Natural killer cell (primary cell): ENCODE measurements around the gene DLK2. TPM values are rescaled to one million over a fixed set of nuclear protein-coding genes. Genes with fewer than 3 reads are reported as not detected.

Source experiments
- ATAC-seq, 3 donors: fragments of 150-1000 bp in 2 of 3; fragments of 200-7000 bp in 1 of 3; cut with Tn5 transposase; 1 replicate in 1 of 3; 2 replicates in 2 of 3; pipeline ENCODE4 v1.10.0; 2021; ENCODE audit warnings: mild to moderate bottlenecking in 2 of 3, moderate library complexity in 2 of 3
- DNase-seq, 2 donors: peaks; one replicate each; pipeline versions ENCODE4 v3.0.0 to v3.0.0-alpha.2; 2013 to 2021; ENCODE audit warnings: mixed read lengths in 1 of 2
- H3K27ac ChIP-seq: one replicate; pipeline ENCODE4 v1.5.1; 2013; ENCODE audit warnings: mild to moderate bottlenecking, low read length
- H3K27me3 ChIP-seq: one replicate; pipeline ENCODE4 v1.6.1; 2013; ENCODE audit warnings: low read length; ENCODE audit not compliant: control insufficient read depth, insufficient read depth
- H3K36me3 ChIP-seq: one replicate; pipeline ENCODE4 v1.6.1; 2013; ENCODE audit warnings: low read length; ENCODE audit not compliant: control insufficient read depth, insufficient read depth
- H3K4me1 ChIP-seq: one replicate; pipeline ENCODE4 v1.6.1; 2013; ENCODE audit warnings: low read length; ENCODE audit not compliant: control insufficient read depth, insufficient read depth
- H3K4me3 ChIP-seq: one replicate; pipeline ENCODE4 v1.5.1; 2013; ENCODE audit warnings: low read length
- H3K9me3 ChIP-seq: one replicate; pipeline ENCODE4 v1.6.1; 2013; ENCODE audit warnings: low read length; ENCODE audit not compliant: control insufficient read depth, insufficient read depth
- H3K27ac Mint-ChIP-seq, 2 donors: one replicate each; pipeline ENCODE4 v1.8.0; 2022; ENCODE audit warnings: mild to moderate bottlenecking in 2 of 2, mixed read lengths in 2 of 2, moderate library complexity in 1 of 2
- H3K27me3 Mint-ChIP-seq, 2 donors: one replicate each; pipeline ENCODE4 v1.8.0; 2022; ENCODE audit warnings: low read depth in 2 of 2, mixed read lengths in 2 of 2
- H3K36me3 Mint-ChIP-seq: one replicate; pipeline ENCODE4 v1.8.0; 2022; ENCODE audit warnings: mixed read lengths
- H3K4me1 Mint-ChIP-seq, 2 donors: one replicate each; pipeline ENCODE4 v1.8.0; 2022; ENCODE audit warnings: mixed read lengths in 2 of 2
- H3K4me3 Mint-ChIP-seq: one replicate; pipeline ENCODE4 v1.8.0; 2022; ENCODE audit warnings: mild to moderate bottlenecking, moderate library complexity, mixed read lengths
- H3K9me3 Mint-ChIP-seq, 2 donors: one replicate each; pipeline ENCODE4 v1.8.0; 2022; ENCODE audit warnings: mixed read lengths in 2 of 2
- WGBS: methylation state at CpG from one replicate; pipeline ENCODE4 v1.1.7; 2013; ENCODE audit warnings: missing lambda C conversion rate; ENCODE audit not compliant: insufficient coverage; 5-methylcytosine and 5-hydroxymethylcytosine counted together
- intact Hi-C: fragments of 100-400 bp; cut with micrococcal nuclease; formaldehyde crosslinking; loops from one replicate; pipeline ENCODE4 v1.14.2; 2022
- total RNA-seq, 4 donors: library from RNA; stranded (reverse); fragments of 120-200 nt in 1 of 4; gene quantifications; one replicate each; pipeline versions ENCODE4 v1.2.3 to v1.2.4, GENCODE V29; 2013 to 2022
- TF ChIP-seq, protein P1 (sequence below): fragments of 200-600 bp; IDR thresholded peaks from one replicate; pipeline ENCODE4 v1.8.0; 2022; ENCODE audit warnings: antibody characterized with exemption

DLK2 gene
- total RNA-seq, 3 donors from 2014 or later (not counting 1 experiment from before 2014, with no cell fraction given), result not detected

DNA sequence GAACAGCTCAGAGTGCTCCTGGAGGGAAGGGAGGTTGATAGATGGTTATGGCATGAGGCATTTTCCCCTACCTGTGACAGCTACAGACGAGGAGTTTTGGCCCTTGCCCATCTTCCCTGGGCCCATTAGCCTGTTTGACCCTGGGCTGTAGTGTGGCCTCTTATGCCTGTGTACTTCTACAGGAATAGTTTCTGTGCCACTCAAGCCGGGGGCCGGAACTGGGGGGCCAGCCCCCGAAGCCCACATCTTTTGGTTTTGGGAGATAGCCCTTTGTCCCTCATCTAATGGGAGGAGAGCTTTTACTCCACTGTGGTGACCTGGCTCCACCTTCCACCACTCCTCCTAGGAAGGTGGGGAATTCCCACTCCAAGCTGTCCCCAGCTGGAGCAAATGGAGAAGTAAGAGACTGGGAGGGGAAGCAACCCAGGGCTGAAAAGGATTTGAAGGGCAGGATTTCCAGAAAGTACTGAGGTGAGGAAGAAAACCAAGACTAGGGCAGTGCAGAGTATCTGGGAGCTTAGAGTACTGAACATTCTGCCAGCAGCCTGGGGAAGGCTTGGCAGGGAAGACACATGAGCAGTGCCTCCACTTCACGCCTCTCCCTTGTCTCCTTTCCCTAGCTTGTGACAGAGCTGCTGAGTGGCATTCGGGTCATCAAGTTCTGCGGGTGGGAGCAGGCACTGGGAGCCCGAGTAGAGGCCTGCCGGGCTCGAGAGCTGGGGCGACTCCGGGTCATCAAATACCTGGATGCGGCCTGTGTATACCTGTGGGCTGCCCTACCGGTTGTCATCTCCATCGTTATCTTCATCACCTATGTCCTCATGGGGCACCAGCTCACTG, 21.1 kb downstream of the DLK2 start:
- Histone ChIP-seq H3K4me3 (no peak overlapping the region), H3K36me3 (peaks cover 40% of the 10 kb centered on the region), H3K27me3 (no peaks in the 10 kb centered on the region), H3K4me1 (peaks cover 6% of the 10 kb centered on the region), H3K27ac (no peak overlapping the region), H3K9me3 (no peaks in the 10 kb centered on the region)
- H3K27ac Mint-ChIP-seq, result no peak overlapping the region
- no peaks in the 10 kb centered on the region for H3K27me3 Mint-ChIP-seq
- no peak overlapping the region for H3K4me3 Mint-ChIP-seq
- H3K4me1 Mint-ChIP-seq, result peaks cover 0 to 8% of the 10 kb centered on the region in 2 donors
- DNase-seq (no peak), ATAC-seq (no peak)
- TF ChIP-seq, protein P1, sequence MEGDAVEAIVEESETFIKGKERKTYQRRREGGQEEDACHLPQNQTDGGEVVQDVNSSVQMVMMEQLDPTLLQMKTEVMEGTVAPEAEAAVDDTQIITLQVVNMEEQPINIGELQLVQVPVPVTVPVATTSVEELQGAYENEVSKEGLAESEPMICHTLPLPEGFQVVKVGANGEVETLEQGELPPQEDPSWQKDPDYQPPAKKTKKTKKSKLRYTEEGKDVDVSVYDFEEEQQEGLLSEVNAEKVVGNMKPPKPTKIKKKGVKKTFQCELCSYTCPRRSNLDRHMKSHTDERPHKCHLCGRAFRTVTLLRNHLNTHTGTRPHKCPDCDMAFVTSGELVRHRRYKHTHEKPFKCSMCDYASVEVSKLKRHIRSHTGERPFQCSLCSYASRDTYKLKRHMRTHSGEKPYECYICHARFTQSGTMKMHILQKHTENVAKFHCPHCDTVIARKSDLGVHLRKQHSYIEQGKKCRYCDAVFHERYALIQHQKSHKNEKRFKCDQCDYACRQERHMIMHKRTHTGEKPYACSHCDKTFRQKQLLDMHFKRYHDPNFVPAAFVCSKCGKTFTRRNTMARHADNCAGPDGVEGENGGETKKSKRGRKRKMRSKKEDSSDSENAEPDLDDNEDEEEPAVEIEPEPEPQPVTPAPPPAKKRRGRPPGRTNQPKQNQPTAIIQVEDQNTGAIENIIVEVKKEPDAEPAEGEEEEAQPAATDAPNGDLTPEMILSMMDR, result no peak
- WGBS, result 91% methylated on average over 15 of the region's 15 CpGs
- no peaks in the 10 kb centered on the region for H3K36me3 Mint-ChIP-seq
- intact Hi-C loops, result no loop called here
- no peaks in the 10 kb centered on the region for H3K9me3 Mint-ChIP-seq

- peaks cover 16% of the 10 kb centered on the region for H3K4me1 ChIP-seq
- Mint-ChIP-seq H3K9me3 (no peaks in the 10 kb centered on the region), H3K27ac (no peak overlapping the region), H3K27me3 (no peaks in the 10 kb centered on the region), H3K4me3 (no peak overlapping the region), H3K36me3 (no peaks in the 10 kb centered on the region), H3K4me1 (peaks cover 10 to 19% of the 10 kb centered on the region in 2 donors)
- intact Hi-C loops, result no loop called here
- no peaks in the 10 kb centered on the region for H3K9me3 ChIP-seq
- H3K27me3 ChIP-seq, result no peaks in the 10 kb centered on the region
- peaks cover 30% of the 10 kb centered on the region for H3K36me3 ChIP-seq
- H3K4me3 ChIP-seq, result no peak overlapping the region
- no peak overlapping the region for H3K27ac ChIP-seq
- no peak for DNase-seq
- no peak for ATAC-seq
- TF ChIP-seq, protein P1, result no peak
- 89% methylated on average over 8 of the region's 8 CpGs for WGBS
These were observed 22.2 kb downstream of the DLK2 start for GRCh38 chr6:43433148-43433547.

DNA sequence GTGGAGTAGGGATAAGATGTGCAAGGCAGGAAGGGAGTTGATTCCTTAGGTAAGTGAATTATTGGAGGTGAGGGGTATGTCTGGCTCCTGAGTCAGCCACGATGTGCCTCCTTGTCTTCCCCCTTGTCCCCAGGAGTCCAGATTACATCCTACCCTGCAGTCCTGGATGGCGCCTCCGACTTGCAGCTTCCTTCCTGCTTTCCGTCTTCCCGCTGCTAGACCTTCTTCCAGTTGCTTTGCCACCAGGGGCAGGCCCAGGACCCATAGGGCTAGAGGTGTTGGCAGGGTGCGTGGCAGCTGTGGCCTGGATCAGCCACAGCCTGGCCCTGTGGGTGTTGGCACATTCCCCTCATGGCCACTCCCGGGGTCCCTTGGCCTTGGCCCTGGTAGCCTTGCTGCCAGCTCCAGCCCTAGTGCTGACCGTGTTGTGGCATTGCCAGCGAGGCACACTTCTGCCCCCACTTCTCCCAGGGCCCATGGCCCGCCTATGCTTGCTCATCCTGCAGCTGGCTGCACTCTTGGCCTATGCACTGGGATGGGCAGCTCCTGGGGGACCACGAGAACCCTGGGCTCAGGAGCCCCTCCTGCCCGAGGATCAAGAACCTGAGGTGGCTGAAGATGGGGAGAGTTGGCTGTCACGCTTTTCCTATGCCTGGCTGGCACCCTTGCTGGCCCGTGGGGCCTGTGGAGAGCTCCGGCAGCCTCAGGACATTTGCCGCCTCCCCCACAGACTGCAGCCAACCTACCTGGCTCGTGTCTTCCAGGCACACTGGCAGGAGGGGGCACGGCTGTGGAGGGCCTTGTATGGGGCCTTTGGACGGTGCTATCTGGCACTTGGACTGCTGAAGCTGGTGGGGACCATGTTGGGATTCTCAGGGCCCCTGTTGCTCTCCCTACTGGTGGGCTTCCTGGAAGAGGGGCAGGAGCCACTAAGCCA, 23.1 kb downstream of the DLK2 start:
- H3K4me1 ChIP-seq, result peaks cover 19% of the 10 kb centered on the region
- Mint-ChIP-seq H3K9me3 (no peaks in the 10 kb centered on the region), H3K36me3 (no peaks in the 10 kb centered on the region)

More for the DNA sequence above, 23.1 kb downstream of the DLK2 start:
- peaks cover 15 to 25% of the 10 kb centered on the region in 2 donors for H3K4me1 Mint-ChIP-seq
- Histone ChIP-seq H3K4me3 (no peak overlapping the region), H3K27ac (no peak overlapping the region), H3K27me3 (no peaks in the 10 kb centered on the region), H3K9me3 (no peaks in the 10 kb centered on the region), H3K36me3 (peaks cover 27% of the 10 kb centered on the region)
- no peak overlapping the region for H3K4me3 Mint-ChIP-seq
- intact Hi-C loops, result no loop called here
- TF ChIP-seq, protein P1, result no peak
- 95% methylated on average over 19 of the region's 19 CpGs for WGBS
- no peak for ATAC-seq
- DNase-seq, result no peak
- no peaks in the 10 kb centered on the region for H3K27me3 Mint-ChIP-seq
- no peak overlapping the region for H3K27ac Mint-ChIP-seq
